ENCODE data around the gene RPS13.
"Not testable (repeated sequence)": the region's sequence is repeated elsewhere in the genome, so short reads cannot be mapped to it uniquely, and the experiment has no call there.

RPS13 gene

DNA sequence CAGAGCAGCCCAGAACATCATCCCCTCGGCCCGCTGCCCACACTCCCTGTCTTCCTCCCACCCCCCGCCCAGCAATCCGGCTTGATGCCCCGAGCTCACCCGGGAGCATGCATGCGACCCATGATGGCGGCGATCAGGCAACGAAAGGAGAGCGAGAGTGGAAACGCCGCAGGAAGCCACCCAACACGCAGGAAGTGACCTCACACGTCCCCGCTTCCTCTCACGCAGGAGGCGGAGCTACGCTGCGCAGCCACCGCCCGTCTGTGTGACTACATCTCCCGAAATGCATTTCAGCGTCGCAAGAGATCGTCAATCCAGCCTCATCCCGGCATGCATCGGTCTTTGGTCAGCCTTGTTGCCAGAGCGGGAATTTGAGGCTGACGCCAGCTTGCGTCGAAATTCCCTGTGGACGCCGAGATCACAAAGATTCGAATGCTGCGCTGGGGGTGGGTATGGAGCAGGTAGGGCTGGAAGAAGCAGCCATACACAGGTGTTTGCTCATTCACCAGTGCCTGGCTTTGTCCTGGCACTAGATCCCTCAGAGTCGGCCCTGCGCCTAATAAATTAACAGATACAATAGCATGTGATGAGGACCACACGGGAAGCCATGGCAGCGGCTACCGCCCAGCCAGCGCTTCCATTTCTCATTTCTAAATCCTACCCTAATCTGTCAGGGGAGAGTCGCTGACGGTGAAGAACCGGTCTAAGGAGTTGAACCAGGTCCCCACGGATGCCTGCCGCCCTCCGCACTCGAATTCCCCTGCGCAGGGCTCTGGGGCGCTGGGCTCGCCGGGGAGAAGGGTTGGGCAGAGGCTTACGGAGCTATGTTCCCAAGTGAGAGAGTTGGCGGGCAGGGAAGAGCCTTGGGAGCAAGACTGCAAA, at the start of gene RPS13:
Gene RPS13 (minus strand): TSS at position 148 of the 882 bp plus-strand sequence. CDS start 26 bp downstream, at position 122.
- peak; percentile 96 for DNase-seq (ENCODE audit: low read depth, low spot score)
- H3K27ac ChIP-seq, result peak within 1 kb of the TSS; percentile 80

DNA sequence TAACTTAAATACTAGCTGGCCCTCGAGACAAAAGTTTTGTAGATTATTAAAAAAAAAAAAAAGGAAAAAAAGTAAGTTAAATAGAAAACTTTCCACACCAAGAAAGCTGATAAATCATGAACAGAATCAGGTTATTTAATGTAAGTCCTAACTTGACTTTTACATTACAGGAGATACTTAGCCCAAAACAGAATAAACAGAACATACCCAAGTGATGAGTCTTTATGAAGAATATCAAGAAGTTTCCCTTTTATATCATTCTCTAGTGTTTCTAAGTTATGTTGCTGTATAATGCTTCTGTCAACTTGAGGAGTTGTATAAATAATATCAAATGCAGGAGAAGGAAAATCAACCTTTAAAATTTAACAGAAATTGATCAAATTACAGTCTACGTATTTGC, 44.5 kb upstream of the RPS13 start:
- no peak overlapping the region for H3K27ac ChIP-seq
- DNase-seq (ENCODE audit: low read depth, low spot score), result no peak

DNA sequence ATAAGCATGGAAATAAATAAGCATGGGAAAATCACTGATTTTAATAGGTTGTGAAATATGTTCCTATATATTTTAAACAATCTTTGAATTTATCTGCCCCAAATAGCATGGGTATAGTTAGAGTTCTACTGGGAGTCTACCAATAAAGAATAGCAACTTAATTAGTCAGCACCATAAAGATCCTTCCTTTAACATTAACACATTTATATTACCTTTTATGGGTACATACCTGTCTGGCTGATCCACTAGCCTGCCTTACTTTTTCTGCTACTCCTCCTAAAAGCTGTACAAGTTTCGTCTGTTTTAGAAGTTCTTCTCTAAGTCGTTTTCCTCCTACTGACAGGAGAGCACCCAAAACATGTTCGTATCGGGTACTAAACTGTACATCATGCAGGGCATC, 39.8 kb upstream of the RPS13 start:
- no peak for DNase-seq (ENCODE audit: low read depth, low spot score)
- no peak overlapping the region for H3K27ac ChIP-seq

DNA sequence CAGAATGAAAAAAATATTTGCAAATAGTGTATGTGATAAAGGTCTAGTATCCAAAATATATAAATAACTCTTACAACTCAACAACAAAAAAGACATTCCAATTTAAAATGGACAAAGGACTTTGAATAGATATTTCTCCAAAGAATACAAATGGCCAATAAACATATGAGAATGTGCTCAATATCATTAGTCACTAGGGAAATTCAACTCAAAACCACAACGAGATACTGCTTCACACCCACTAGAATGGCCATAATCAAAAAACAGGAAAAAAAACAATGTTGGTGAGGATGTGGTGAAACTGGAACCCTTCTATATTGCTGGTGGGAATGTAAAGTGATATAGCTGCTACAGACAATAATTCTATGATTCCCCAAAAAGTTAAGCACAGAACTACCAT, 38.6 kb upstream of the RPS13 start:
- DNase-seq (ENCODE audit: low read depth, low spot score), result no peak
- H3K27ac ChIP-seq, result no peak overlapping the region

DNA sequence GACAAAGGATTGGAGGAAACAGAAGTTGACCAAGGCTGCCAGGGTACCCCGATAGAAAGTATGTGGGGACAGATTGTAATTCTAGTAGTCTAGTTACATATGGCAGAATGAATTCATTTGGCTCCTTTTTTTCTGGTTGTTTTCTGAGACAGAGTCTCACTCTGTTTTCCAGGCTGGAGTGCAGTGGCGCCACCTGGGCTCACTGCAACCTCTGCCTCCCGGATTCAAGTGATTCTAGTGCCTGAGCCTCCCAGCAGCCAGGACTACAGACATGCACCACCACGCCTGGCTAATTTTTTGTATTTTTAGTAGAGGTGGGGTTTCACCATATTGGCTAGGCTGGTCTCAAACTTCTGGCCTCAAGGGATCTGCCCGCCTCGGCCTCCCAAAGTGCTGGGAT, 30.3 kb upstream of the RPS13 start:
- not testable (repeated sequence) for H3K27ac ChIP-seq; DNase-seq (ENCODE audit: low read depth, low spot score)

DNA sequence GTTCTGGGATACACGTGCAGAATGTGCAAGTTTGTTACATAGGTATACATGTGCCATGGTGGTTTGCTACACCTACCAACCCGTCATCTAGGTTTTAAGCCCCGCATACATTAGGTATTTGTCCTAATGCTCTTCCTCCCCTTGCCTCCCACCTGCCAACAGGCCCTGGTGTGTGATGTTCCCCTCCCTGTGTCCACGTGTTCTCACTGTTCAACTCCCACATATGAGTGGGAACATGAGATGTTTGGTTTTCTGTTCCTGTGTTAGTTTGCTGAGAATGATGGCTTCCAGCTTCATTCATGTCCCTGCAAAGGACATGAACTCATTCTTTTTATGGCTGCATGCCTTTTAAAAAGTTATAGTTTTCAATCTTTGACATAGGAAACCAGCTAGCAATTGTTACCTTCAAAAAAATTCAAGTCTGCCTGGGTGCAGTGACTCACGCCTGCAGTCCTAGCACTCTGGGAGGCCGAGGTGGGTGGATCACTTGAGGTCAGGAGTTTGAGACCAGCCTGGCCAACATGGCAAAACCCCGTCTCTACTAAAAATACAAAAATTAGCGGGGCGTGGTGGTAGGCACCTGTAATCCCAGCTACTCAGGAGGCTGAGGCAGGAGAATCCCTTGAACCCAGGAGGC, 28.1 kb upstream of the RPS13 start:
- not testable (repeated sequence) for H3K27ac ChIP-seq; DNase-seq (ENCODE audit: low read depth, low spot score)

DNA sequence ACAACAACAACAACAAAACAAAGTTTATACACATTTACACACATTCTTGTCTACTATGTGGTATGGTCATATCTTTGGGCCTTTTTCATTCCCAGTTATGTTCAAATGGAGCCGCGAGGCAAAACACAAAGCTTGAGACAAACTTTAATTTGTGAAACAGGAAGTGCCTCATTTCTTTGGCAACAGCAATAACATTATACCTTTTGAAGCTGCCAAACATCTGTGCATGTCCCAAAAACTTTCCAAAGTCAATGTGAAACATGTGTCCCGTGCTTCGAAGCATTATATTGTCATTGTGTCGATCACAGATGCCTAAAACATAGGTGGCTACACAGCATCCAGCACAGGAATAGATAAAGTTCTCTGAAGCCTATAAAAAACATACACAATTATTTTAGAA, 25.0 kb upstream of the RPS13 start:
- no peak for DNase-seq (ENCODE audit: low read depth, low spot score)
- H3K27ac ChIP-seq, result no peak overlapping the region

DNA sequence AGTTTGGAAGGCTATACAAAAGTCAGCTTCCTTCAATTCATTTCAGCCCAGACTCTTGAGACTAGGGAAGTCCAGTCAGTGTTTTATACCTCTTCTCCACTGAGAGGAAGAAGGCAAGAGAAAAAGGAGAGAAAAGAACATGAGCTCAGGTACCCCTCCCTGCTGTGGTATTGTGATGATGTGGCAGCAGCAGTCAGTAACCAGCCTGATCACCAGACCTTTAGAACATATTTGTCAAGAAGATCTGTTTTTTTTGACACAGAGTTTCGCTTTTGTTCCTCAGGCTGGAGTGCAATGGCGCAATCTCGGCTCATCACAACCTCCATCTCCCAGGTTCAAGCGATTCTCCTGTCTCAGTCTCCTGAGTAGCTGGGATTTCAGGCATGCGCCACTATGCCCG, 21.2 kb upstream of the RPS13 start:
- no peak overlapping the region for H3K27ac ChIP-seq
- no peak for DNase-seq (ENCODE audit: low read depth, low spot score)

DNA sequence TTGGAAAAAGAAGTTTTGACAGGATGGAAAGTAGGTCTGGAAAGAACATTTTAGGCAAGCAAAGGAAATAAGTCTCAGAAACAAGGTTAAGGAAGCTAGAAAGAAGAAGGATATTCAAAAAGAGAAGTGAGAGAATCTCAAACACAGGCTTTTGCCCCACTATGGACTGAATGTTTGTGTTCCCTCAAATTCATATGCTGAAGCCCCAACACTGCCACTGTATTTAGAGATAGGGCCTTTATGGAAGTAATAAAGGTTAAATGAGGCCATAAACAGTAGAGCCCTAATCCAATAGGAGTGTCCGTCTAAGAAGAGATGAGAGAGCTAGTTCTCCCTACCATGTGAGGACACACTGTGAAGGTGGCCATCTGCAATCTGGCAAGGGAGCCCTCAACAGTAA, 20.6 kb upstream of the RPS13 start:
- H3K27ac ChIP-seq, result no peak overlapping the region
- no peak for DNase-seq (ENCODE audit: low read depth, low spot score)

DNA sequence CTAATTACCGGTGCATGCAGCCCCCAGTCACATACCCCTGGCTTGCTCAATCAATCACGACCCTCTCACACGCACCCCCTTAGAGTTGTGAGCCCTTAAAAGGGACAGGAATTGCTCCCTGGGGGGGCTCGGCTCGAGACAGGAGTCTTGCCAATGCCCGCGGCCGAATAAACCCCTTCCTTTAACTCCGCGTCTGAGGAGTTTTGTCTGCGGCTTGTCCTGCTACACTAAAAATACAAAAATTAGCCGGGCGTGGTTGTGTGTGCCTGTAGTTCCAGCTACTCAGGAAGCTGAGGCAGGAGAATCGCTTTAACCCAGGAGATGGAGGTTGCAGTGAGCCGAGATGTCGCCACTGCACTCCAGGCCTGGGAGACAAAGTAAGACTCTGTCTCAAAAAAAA, 8.5 kb upstream of the RPS13 start:
- not testable (repeated sequence) for H3K27ac ChIP-seq

DNA sequence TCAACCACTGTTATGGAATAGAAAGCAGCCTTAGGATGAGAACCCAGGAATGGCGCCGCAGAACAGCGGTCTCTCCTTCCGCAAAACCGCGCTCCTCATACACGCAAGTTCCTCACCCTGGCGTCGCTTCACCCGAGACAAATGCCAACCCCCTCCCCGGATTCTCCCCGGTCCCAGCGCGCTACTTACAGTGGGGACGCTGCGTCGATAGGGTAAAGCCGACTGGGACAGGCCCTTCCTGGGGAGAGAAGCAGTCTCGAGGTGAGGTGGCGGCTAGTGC, 287 bp downstream of the RPS13 start:
- H3K27ac ChIP-seq, result peak overlapping the region; percentile 80
- DNase-seq (ENCODE audit: low read depth, low spot score), result no peak

More for the DNA sequence above, 8.5 kb upstream of the RPS13 start:
- not testable (repeated sequence) for DNase-seq (ENCODE audit: low read depth, low spot score)

DNA sequence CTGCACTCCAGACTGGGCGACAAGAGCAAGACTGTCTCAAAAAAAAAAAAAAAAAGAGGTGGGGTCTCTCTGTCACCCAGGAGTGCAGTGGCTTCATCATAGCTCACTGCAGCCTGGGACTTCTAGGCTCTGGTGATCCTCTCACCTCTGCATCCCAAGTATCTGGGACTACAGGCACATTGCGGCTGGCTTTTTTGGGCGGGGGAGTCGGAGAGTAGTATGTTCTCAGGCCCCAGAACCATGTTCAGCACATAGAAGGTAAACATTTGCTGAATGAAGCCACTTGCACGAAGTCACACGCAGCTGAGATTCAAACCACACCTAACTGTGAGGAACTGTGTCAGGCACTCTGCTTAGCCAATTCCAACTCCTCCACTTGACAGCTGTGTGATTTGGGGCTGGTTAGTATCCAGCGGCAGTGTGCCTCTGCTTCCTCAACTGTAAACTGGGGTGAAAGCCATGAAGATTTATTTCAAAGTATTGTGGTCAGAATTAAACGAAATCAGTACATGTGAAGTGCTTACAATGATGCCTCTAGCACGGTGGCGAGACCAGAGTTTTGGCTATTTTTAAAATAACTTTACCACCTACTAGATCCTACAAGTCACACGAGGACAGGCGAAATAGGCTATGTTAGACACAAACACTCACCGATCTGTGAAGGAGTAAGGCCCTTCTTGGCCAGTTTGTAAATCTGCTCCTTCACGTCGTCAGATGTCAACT, 789 bp downstream of the RPS13 start:
- H3K27ac ChIP-seq, result peak overlapping the region; percentile 80
- no peak for DNase-seq (ENCODE audit: low read depth, low spot score)

DNA sequence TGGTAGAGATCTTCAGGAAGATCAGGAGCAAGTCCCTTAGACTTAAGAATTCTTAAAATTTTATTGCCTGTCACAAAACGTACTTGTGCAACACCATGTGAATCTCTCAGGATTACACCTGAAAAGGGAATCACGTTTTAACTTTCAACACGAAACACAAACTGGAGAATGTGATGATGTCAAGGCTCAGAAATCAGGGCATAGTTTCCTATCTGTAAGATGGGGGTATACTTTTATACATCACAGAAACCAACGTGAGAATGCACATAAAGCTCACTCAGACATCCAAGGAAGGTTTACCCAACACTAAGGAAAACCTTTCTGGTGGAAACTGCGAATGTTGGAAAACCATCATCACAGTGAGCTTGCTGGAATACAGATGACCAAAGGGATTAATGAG, 2.0 kb downstream of the RPS13 start:
- no peak for DNase-seq (ENCODE audit: low read depth, low spot score)

DNA sequence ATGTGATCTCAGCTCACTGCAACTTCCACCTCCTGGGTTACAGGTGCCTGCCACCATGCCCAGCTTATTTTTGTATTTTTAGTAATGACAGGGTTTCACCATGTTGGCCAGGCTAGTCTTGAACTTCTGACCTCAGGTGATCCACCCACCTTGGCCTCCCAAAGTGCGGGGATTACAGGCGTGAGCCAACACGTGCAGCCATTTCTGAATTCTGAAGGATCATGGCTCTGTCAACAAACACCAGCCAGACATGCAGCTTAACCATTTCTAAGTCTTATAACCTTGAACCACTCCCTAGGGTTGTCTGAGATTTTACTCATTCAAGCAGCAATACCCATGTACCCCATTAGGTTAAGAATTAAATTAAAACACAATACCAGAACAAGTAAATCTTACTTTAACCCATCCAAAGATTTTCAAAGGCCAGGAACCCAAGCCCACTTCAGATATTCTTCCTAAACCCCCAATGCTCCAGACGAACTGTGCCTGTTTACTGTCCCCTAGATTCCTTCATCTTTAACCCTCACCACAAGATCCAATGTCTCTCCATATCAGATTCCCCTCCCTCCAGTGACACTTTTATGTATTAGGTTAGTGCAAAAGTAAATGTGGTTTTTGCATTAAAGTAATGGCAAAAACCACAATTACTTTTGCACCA, 4.0 kb downstream of the RPS13 start:
- H3K27ac ChIP-seq, result no peak overlapping the region
- no peak for DNase-seq (ENCODE audit: low read depth, low spot score)

More for the DNA sequence above, 2.0 kb downstream of the RPS13 start:
- H3K27ac ChIP-seq, result peak overlapping the region; percentile 80

DNA sequence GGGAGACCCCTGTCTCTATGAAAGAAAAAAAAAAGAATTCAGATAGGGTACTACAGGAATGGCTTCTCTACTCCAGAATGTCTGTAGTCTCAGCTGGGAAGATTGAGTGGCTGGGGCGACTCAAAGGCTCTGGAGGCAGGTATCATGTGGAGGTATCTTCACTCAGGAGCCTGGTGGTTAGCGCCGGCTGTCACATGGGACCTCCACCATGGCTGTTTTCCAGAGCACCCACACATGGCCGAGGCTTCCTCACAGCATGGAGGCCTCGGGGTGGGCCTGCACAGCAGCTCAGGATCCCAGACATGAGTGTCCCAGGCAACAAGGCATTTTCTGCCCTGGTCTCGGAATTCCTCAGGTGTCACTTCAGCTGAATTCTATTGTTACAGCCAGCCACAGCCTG, 10.1 kb downstream of the RPS13 start:
- no peak for DNase-seq (ENCODE audit: low read depth, low spot score)
- no peak overlapping the region for H3K27ac ChIP-seq

DNA sequence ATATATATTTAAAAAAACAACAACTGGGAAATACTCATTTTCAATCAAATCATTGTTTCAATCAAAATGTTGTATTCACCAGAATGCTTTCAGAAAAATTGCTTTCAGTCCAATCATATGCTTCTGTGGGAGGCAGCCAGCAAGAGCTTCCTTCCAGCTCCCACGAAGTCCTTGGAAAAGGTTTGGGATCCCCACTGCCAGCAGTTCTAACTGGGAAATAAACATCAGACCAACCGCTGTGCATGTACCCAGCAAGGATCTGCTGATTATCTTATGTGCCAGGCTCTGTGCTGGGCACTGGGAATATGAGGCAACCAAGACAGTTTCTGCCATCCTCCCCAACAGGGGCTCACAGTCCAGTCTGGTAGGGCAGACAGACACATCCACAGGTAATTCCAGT, 10.8 kb downstream of the RPS13 start:
- no peak for DNase-seq (ENCODE audit: low read depth, low spot score)
- no peak overlapping the region for H3K27ac ChIP-seq

DNA sequence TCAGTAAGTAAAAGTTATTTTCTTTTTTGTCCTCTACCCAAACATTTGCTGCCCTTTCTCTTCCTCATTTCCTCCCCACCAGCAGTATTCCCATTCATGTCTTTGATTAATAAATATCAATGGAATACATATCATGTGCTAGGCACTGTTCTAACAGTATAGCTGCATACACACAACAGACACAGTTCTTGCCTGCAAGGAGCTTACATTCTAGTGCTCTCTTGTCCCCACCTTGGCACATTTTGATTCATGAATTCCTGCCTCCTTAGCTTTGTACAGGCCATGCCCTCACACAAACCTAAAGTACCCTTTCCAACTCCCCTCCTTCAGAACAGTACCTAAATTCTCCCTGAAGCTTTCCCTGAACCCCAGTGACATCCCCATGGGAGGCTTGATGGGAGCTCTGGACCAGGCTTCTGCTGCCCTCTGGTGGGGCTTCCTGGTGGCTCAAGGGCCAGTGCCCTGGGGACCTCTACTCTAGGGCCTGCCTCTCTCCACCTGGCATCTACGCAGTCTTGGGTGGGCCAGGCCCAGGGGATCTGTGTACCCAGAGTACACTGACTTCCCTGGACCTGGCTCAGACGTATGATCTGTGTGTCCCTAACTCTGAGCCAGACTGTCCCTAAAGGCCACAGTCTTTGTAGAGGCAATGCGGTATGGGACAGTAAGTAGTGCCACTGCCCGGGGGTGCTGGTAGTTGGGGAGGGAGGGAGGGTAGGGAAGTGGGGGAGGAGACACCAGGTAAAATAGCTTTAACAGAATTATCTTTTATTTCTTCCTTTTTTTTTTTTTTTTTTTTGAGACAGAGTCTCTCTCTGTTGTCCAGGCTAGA, 14.1 kb downstream of the RPS13 start:
- no peak overlapping the region for H3K27ac ChIP-seq
- no peak for DNase-seq (ENCODE audit: low read depth, low spot score)

DNA sequence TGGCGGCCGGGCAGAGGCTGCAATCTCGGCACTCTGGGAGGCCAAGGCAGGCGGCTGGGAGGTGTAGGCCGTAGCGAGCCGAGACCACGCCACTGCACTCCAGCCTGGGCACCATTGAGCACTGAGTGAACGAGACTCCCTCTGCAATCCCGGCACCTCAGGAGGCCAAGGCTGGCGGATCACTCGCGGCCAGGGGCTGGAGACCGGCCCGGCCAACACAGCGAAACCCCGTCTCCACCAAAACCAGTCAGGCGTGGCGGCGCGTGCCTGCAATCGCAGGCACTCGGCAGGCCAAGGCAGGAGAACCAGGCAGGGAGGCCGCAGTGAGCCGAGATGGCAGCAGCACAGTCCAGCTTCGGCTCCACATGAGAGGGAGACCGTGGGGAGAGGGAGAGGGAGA, 26.3 kb downstream of the RPS13 start:
- not testable (repeated sequence) for DNase-seq (ENCODE audit: low read depth, low spot score); H3K27ac ChIP-seq

DNA sequence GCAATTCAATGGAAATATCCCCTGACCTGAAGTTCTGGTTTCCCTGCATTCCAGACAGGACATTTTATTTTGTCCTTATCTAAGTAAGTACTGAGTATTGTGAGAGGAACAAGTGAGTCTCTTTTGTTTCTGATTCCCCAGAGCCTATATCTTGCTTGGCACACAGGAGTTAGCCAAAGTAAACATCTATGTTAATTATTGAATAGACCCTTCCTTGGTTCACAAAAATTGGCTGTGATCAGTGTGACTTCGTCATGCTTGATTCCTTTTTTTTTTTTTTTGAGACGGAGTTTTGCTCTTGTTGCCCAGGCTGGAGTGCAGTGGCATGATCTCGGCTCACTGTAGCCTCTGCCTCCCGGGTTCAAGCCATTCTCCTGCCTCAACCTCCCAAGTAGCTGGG, 29.0 kb downstream of the RPS13 start:
- H3K27ac ChIP-seq; DNase-seq (ENCODE audit: low read depth, low spot score): not testable (repeated sequence)

DNA sequence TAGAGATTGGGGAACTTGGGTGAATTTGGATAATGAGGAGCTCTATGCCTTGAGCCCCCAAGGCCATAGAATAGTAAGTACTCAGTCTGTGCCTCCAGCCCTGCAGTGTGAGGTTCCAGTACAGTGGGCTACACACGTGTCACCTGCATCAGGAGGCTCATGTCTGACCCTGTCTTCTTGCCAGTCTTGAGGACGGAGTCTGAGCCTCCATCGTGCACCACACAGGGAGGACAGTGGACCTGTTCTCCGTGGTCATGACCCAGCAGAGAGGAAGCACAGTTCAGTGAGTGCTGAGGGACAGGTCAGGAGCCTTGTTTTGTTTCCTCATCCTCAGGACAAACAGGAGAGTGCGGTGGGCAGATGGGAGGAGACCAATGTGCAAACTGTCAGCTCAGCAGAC, 30.8 kb downstream of the RPS13 start:
- no peak overlapping the region for H3K27ac ChIP-seq
- no peak for DNase-seq (ENCODE audit: low read depth, low spot score)
